Stimulated activated naive CD8-positive, alpha-beta T cell treated with anti-CD3 and anti-CD28 coated beads, Interleukin-15, Interleukin-2, amounts not matched to agents 100 ng/mL and 50 ng/mL, for 24 hours (primary cell): ENCODE measurements around the gene SLC39A11.

Source experiments
- H3K27ac Mint-ChIP-seq: one replicate; pipeline ENCODE4 v1.8.0; 2021; ENCODE audit warnings: mild to moderate bottlenecking, mixed read lengths
- H3K27me3 Mint-ChIP-seq: one replicate; pipeline ENCODE4 v1.8.0; 2021; ENCODE audit warnings: mixed read lengths
- H3K36me3 Mint-ChIP-seq: one replicate; pipeline ENCODE4 v1.8.0; 2021; ENCODE audit warnings: low read depth, mixed read lengths
- H3K4me1 Mint-ChIP-seq: one replicate; pipeline ENCODE4 v1.8.0; 2021; ENCODE audit warnings: low read depth, mixed read lengths
- H3K4me3 Mint-ChIP-seq: one replicate; pipeline ENCODE4 v1.8.0; 2021; ENCODE audit warnings: mild to moderate bottlenecking, mixed read lengths
- H3K9me3 Mint-ChIP-seq: one replicate; pipeline ENCODE4 v1.8.0; 2021; ENCODE audit warnings: mixed read lengths

The SLC39A11 gene

DNA sequence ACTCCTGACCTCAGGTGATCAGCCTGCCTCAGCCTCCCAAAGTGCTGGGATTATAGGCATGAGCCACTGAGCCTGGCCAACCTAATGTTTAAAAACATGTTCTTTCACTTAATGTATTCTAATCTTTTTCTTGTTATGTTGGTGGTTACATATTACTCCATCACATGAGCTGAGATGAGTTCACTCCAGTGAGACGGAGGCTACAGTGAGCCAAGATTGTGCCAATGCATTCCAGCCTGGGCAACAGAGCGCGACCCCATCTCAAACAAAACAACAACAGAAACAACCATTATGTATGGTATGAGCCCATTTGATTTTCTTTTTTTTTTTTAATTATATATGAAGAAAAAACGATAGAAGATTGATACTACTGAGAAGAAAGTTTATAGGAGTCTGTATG is 39.6 kb downstream of the SLC39A11 start:
- Mint-ChIP-seq H3K4me1 (no peaks in the 10 kb centered on the region), H3K4me3 (no peak overlapping the region), H3K36me3 (peaks cover 25% of the 10 kb centered on the region), H3K9me3 (no peaks in the 10 kb centered on the region), H3K27ac (no peak overlapping the region), H3K27me3 (no peaks in the 10 kb centered on the region)

DNA sequence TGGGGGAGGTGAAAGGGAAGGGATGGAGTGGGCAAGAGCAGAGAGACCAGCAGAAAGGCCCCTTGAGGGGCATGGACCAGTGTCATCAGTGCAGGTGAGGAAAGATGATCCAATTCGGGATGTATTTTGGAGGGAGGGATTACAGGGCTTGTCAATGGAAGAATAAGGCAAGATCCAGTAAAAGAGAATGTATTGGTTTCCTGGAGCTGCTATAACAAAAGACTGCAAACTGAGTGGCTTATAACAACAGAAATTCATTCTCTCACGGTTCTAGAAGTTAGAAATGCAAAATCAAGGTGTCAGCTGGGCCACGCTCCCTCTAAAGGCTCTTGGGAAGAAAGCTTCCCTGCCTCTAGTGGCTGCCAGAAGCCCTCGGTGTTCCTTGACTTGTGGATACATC is 41.7 kb downstream of the SLC39A11 start:
- no peaks in the 10 kb centered on the region for H3K27me3 Mint-ChIP-seq
- H3K27ac Mint-ChIP-seq = no peak overlapping the region
- no peak overlapping the region for H3K4me3 Mint-ChIP-seq
- peaks cover 29% of the 10 kb centered on the region for H3K36me3 Mint-ChIP-seq
- H3K9me3 Mint-ChIP-seq = no peaks in the 10 kb centered on the region
- no peaks in the 10 kb centered on the region for H3K4me1 Mint-ChIP-seq

DNA sequence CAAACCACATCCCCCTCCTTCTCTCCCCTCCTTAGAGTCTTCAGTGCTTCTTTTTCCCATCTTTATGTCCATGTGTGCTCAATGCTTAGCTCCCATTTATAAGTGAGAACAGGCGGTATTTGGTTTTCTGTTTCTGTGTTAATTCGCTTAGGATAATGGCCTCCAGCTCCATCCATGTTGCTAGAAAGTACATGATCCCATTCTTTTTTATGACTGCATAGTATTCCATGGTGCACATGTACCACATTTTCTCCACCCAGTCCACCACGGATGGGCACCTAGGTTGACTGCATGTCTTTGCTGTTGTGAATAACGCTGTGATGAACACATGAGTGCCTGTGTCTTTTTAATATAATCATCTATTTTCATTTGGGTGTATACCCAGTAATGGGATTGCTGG is 44.3 kb downstream of the SLC39A11 start:
- H3K27ac Mint-ChIP-seq = no peak overlapping the region

DNA sequence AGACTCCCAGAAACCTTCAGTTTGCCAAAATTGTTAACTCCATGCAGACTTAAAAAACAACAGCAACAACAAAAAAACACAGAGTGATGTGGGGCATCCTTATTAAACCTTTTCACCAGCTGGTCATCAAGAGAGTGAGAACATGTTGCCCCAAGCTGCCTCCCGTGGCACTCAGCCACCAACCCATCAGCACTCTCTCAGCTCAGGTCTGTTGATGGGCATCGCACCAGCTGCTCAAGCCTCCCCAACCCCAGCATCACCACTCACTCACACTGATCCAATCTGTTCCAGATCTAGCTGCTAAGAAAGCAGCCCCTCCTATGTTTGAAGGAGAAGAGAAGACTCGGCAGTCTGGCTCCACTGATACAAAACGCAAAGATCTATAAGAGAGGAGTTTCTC is 46.8 kb downstream of the SLC39A11 start:
- H3K4me1 Mint-ChIP-seq = no peaks in the 10 kb centered on the region
- peaks cover 44% of the 10 kb centered on the region for H3K36me3 Mint-ChIP-seq
- H3K27me3 Mint-ChIP-seq = no peaks in the 10 kb centered on the region
- H3K9me3 Mint-ChIP-seq = peaks cover 4% of the 10 kb centered on the region
- no peak overlapping the region for H3K4me3 Mint-ChIP-seq
- H3K27ac Mint-ChIP-seq = no peak overlapping the region

More for the DNA sequence above, 44.3 kb downstream of the SLC39A11 start:
- no peaks in the 10 kb centered on the region for H3K9me3 Mint-ChIP-seq
- no peaks in the 10 kb centered on the region for H3K4me1 Mint-ChIP-seq
- H3K4me3 Mint-ChIP-seq = no peak overlapping the region
- no peaks in the 10 kb centered on the region for H3K27me3 Mint-ChIP-seq
- H3K36me3 Mint-ChIP-seq = peaks cover 34% of the 10 kb centered on the region

DNA sequence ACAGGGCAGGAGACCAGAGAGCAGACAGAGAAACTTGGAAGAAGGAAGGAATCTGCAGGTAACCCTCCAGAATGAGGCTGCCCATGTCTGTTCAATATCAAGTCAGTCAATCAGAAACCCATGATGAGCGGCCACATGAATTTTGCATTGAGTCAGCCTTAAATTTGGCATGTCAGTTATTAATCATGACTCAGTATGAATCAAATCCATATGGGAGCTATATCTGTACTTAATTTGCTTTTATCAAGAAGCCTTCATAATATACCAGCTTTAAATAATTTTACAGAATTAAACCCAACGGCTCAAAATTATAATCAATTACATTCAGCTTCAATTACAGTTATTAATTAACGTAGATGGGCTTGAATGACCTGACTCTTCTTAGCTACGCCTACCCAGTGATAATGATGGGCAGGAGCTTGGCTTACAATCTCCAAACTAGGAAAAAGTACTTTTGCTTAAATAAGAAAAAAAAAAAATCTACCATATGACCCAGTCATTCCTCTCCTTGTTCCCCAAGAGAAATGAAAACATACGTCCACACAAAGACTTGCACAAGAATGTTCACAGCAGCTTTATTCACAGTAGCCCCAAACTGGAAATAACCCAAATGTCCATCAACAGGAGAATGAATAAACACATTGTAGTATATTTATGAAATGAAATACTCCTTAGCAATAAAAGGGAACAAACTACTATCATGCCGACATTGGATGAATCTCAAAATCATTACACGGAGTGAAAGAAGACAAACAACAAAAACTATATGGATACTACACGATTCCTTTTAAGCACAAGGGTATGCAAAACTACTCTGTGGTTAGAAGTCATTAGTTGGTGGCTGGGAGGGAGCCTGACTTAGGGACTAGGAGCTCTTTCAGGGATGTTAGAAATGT is 48.6 kb downstream of the SLC39A11 start:
- no peaks in the 10 kb centered on the region for H3K27me3 Mint-ChIP-seq
- H3K4me1 Mint-ChIP-seq = no peaks in the 10 kb centered on the region
- no peak overlapping the region for H3K27ac Mint-ChIP-seq
- peaks cover 42% of the 10 kb centered on the region for H3K36me3 Mint-ChIP-seq
- no peak overlapping the region for H3K4me3 Mint-ChIP-seq
- peaks cover 4% of the 10 kb centered on the region for H3K9me3 Mint-ChIP-seq

DNA sequence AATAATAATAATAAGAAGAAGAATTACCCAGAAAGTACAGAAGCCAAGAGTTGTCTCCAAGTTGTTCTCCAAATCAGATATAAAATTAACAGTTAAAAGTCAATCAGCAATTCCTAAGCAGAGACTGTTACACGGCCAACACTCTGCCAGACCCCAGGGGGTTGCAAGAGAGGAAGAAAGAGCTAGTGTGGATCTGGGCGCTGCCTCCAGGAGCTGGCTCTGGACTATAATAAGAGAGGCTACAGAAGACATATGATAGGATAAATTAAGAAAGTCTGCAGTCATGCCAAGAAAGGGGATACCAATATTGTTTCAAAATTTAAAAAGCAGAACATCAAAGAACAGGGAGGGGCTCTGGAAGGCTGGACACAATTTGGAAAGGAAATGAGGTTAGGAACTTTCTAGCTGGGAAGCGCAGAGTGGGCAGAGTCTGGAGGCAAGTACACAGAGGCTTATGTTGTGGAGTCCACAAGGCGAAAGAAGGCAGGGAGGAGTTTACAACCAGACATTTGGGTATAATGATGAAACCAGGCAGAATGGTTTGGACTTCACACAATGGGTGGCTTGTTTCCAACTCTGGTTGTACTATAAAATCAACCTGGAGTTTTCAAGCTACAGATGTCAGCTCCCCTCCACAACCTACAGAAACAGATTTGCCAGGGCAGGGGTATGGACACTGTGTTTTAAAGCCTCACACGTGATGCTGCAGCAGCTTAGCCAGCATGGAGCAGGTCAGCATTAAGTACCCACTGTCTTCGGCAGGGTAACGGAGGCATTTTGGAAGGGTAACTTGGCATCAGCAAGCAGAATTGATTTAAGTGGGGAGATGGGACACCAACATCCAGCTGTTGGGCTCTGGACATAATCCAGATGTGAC is 49.4 kb downstream of the SLC39A11 start:
- no peak overlapping the region for H3K27ac Mint-ChIP-seq
- H3K4me1 Mint-ChIP-seq = no peaks in the 10 kb centered on the region
- peaks cover 4% of the 10 kb centered on the region for H3K9me3 Mint-ChIP-seq
- peaks cover 37% of the 10 kb centered on the region for H3K36me3 Mint-ChIP-seq
- H3K27me3 Mint-ChIP-seq = no peaks in the 10 kb centered on the region
- H3K4me3 Mint-ChIP-seq = no peak overlapping the region

DNA sequence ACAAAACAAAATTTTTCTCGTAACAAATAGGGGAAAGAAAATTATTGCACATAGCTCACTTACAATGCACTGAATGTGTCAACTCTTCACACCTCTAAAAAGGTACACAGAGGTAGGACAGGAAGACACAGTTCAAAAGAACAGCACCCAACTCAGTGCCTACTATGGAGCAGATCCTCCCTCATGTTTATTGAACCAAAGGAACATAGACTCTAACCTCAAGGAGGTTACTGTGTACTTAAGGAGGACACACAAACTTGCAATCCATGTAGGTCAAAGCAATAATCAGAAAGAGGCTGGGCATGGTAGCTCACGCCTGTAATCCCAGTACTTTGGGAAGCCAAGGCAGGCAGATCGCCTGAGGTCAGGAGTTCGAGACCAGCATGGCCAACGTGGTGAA is 50.3 kb downstream of the SLC39A11 start:
- Mint-ChIP-seq H3K4me1 (no peaks in the 10 kb centered on the region), H3K27ac (no peak overlapping the region), H3K36me3 (peaks cover 35% of the 10 kb centered on the region), H3K9me3 (peaks cover 4% of the 10 kb centered on the region), H3K4me3 (no peak overlapping the region), H3K27me3 (no peaks in the 10 kb centered on the region)

DNA sequence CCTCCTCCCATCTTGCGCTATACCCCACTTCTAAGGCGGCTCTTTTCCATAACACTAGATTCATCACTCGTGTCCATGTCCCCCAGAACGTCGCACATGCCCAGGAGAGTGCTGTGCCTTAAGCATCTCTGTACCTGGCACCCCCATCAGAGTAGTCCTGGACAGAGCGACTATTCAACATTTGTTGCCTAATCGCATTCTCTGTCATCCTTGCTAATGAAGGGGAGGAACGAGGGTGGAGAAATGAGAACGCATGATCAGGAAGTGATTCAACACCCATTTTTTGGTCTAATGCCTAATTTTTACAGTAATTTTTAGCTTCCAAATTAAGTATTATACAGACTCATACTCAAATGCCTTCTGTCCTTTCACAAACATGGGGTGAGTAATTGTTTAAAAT is 53.2 kb downstream of the SLC39A11 start:
- Mint-ChIP-seq H3K27me3 (no peaks in the 10 kb centered on the region), H3K9me3 (peaks cover 4% of the 10 kb centered on the region), H3K36me3 (peaks cover 27% of the 10 kb centered on the region), H3K4me3 (no peak overlapping the region), H3K4me1 (no peaks in the 10 kb centered on the region), H3K27ac (no peak overlapping the region)

DNA sequence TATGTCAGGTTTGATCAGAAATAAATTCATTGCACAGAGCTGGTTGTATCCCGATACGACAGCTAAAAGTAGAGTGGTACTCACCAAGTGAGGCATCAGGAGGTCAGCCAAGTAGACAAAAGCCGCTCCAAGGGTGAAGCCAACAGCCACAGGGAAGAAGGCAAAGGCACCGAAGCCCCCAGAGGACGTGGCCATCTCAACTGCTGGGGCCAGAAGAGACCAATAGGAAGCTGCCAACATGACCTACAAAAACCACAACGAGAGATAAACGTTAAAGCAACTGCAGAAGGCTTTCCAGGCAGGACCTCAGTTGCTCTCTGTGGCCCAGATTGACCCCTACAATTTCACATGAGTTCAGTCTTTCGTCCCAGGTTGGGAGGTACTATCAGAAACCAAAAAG is 61.0 kb downstream of the SLC39A11 start:
- H3K27me3 Mint-ChIP-seq = no peaks in the 10 kb centered on the region

DNA sequence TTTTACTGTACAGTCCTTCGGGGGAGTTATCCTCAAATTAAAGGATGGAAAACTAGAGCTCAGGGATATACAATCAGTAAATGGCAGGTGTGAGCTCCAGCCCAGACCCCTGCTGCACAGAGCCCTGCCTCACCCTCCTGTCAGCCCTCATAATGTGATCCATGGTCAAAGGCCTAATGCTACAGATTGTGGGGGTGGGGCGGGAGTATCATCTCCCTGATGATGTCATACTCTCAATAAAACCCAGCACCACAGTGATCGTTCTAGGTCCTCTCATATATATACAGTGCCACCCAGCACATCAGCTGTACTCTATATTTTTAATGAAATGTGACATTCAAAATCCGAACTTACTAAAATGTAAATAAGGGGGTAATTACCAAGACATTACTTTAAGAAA is 61.5 kb downstream of the SLC39A11 start:
- H3K27me3 Mint-ChIP-seq = no peaks in the 10 kb centered on the region
- H3K27ac Mint-ChIP-seq = no peak overlapping the region
- H3K4me3 Mint-ChIP-seq = no peak overlapping the region
- H3K36me3 Mint-ChIP-seq = peaks cover 27% of the 10 kb centered on the region
- peaks cover 7% of the 10 kb centered on the region for H3K4me1 Mint-ChIP-seq
- no peaks in the 10 kb centered on the region for H3K9me3 Mint-ChIP-seq

More for the DNA sequence above, 61.0 kb downstream of the SLC39A11 start:
- Mint-ChIP-seq H3K36me3 (peaks cover 22% of the 10 kb centered on the region), H3K4me3 (no peak overlapping the region), H3K4me1 (peaks cover 7% of the 10 kb centered on the region), H3K27ac (no peak overlapping the region), H3K9me3 (no peaks in the 10 kb centered on the region)

DNA sequence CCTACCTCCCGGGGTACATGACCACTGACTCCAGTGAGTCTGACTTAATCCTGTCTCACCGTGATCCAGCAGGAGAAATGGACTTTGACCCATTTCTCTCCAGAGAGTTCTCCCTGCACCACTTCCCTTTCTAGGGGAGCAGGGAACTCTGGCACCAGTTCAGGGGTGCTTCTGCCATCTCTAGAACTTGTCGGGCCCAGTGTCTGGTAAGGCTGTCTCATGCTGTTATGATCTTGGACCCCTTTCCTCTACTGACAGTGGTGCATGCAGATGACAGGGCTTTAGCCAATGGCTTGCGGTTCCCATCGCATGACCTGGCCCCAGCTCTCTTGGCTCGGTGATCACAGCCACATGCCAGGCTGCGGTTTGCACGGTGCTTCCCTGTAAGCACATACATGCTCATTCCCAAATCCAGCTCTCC is 62.0 kb downstream of the SLC39A11 start:
- Mint-ChIP-seq H3K27ac (no peak overlapping the region), H3K36me3 (peaks cover 30% of the 10 kb centered on the region), H3K4me3 (no peak overlapping the region), H3K4me1 (peaks cover 7% of the 10 kb centered on the region), H3K9me3 (no peaks in the 10 kb centered on the region), H3K27me3 (no peaks in the 10 kb centered on the region)

DNA sequence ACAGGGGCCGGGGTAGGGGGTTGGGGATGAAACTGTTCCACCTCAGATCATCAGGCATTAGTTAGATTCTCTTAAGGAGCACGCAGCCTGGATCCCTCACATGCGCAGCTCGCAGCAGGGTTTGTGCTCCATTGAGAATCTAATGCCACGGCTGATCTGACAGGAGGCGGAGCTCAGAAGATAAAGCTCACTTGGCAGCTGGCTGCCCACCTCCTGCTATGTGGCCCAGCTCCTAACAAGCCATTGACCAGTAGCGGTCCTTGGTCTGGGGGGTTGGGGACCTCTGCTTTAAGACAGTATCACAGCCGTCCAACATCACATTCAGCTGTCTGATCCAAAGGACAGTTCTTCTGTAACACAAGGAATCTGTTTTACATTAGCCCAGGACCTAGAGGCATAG is 62.5 kb downstream of the SLC39A11 start:
- H3K27me3 Mint-ChIP-seq = no peaks in the 10 kb centered on the region

DNA sequence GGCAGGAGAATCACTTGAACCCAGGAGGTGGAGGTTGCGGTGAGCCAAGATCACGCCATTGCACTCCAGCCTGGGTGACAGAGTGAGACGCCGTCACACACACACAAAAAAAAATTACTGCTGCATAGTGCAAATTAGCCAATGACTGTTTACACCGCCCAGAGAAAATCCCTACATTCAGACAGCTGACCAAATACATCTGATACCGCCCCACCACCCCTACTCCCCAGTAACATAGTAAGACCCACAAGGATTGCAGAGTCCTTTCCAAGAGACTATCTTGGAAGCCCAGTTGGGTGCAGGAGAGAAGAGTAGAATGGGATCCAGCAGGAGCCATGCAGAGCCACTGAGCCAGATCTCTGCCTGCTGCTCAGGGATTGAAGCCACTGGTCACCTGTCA is 63.5 kb downstream of the SLC39A11 start:
- no peak overlapping the region for H3K27ac Mint-ChIP-seq
- H3K4me1 Mint-ChIP-seq = peaks cover 7% of the 10 kb centered on the region
- H3K4me3 Mint-ChIP-seq = no peak overlapping the region
- H3K27me3 Mint-ChIP-seq = no peaks in the 10 kb centered on the region
- peaks cover 34% of the 10 kb centered on the region for H3K36me3 Mint-ChIP-seq
- no peaks in the 10 kb centered on the region for H3K9me3 Mint-ChIP-seq

More for the DNA sequence above, 62.5 kb downstream of the SLC39A11 start:
- Mint-ChIP-seq H3K27ac (no peak overlapping the region), H3K36me3 (peaks cover 30% of the 10 kb centered on the region), H3K4me3 (no peak overlapping the region), H3K9me3 (no peaks in the 10 kb centered on the region), H3K4me1 (peaks cover 7% of the 10 kb centered on the region)

DNA sequence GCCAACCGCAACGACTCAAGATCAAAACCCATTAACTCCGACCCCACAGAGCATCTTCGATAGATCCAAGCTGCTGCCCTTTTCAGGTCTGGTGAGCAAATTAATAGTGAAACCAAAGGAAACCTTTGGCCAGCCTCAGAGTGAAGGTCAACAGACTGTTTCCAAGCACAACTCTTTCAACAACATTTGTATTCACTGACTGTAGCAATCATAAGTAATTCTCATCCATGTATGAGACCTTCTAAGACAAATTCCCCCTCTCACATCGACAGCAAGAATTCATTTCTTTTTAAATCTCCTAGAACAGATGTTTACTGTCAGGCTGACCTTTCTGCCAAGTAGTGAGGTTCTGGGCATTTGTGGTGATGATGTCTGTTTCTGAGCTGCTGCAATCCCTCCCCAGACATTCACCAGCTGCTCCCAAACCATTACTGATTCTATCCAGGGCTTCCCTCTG is 64.2 kb downstream of the SLC39A11 start:
- H3K4me1 Mint-ChIP-seq = peaks cover 7% of the 10 kb centered on the region
- H3K4me3 Mint-ChIP-seq = no peak overlapping the region
- H3K9me3 Mint-ChIP-seq = no peaks in the 10 kb centered on the region
- no peaks in the 10 kb centered on the region for H3K27me3 Mint-ChIP-seq
- no peak overlapping the region for H3K27ac Mint-ChIP-seq
- H3K36me3 Mint-ChIP-seq = peaks cover 35% of the 10 kb centered on the region

DNA sequence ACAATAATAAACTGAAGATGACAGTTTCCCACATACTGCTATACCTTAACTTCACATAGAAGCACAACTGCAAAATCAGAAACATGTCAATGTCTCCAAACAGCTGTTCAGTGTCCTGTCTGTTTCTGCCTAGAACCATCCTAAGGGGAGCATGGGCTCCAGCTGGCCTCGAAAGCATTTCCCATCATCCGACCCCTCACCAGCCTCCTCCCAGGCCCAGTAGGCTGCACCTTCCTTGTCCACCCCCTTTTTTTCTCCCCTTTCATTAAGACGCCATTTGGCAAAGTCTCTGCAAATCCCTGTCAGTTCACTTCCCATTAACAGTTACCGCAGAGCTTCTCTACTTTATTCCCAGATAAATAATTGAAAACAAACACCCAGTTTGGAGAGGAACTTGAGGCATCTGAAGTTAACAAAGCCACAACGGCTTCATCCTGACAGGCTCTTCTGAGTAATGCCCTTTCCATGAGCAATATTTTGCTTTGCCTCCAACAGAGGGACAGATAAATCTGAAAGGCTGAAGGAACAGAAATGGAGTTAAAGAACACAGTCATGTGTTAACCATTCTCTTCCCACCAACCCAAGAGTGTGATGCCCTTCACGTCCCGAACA is 65.3 kb downstream of the SLC39A11 start:
- Mint-ChIP-seq H3K4me3 (no peak overlapping the region), H3K27ac (no peak overlapping the region), H3K9me3 (peaks cover 5% of the 10 kb centered on the region), H3K4me1 (peaks cover 7% of the 10 kb centered on the region), H3K36me3 (peaks cover 42% of the 10 kb centered on the region), H3K27me3 (no peaks in the 10 kb centered on the region)
